ENCODE measurements around the gene CCDC73.

GRCh38 chr11:32838505-32839274, 44.2 kb upstream of the CCDC73 start:
- TF ChIP-seq CTCF (IDR thresholded peaks at IDR 0.05; ENCODE audit: low read depth, low read length, poor library complexity, severe bottlenecking) = no peak
- no peak for TF ChIP-seq EZH2phosphoT487 (IDR thresholded peaks at IDR 0.05; ENCODE audit: borderline replicate concordance, low read length)
